ENCODE measurements around the gene LRRC8B. TPM values are rescaled to one million over a fixed set of nuclear protein-coding genes. Genes with fewer than 3 reads are reported as not detected.
"Not testable (repeated sequence)": the region's sequence is repeated elsewhere in the genome, so short reads cannot be mapped to it uniquely, and the experiment has no call there.

The LRRC8B gene
- total RNA-seq, 1 donor from 2014 or later: 21.0 TPM

GRCh38 chr1:89581859-89582258 is 57.2 kb downstream of the LRRC8B start:
- DNase-seq (ENCODE audit: low spot score): no peak

GRCh38 chr1:89582571-89582970 is 57.9 kb downstream of the LRRC8B start:
- no peak for DNase-seq (ENCODE audit: low spot score)

GRCh38 chr1:89584211-89584610 is 59.6 kb downstream of the LRRC8B start:
- no peak for DNase-seq (ENCODE audit: low spot score)

GRCh38 chr1:89584781-89585180 is 60.2 kb downstream of the LRRC8B start:
- DNase-seq (ENCODE audit: low spot score): no peak

GRCh38 chr1:89587729-89588161 is 63.1 kb downstream of the LRRC8B start:
- peak; percentile 37 for DNase-seq (ENCODE audit: low spot score)

GRCh38 chr1:89588480-89588879 is 63.9 kb downstream of the LRRC8B start:
- DNase-seq (ENCODE audit: low spot score): no peak

GRCh38 chr1:89589515-89589914 is 64.9 kb downstream of the LRRC8B start:
- no peak for DNase-seq (ENCODE audit: low spot score)

- no peak for DNase-seq (ENCODE audit: low spot score)
Measured at GRCh38 chr1:89590341-89591080, 65.9 kb downstream of the LRRC8B start.

GRCh38 chr1:89592861-89593302 is 68.3 kb downstream of the LRRC8B start:
- DNase-seq (ENCODE audit: low spot score): not testable (repeated sequence)

GRCh38 chr1:89594096-89594740 is 69.6 kb downstream of the LRRC8B start:
- no peak for DNase-seq (ENCODE audit: low spot score)

- DNase-seq (ENCODE audit: low spot score): no peak
Measured at GRCh38 chr1:89596698-89597097, 72.1 kb downstream of the LRRC8B start.

GRCh38 chr1:89598450-89599331 is 74.1 kb downstream of the LRRC8B start:
- DNase-seq (ENCODE audit: low spot score): no peak

GRCh38 chr1:89599332-89599630 is 74.7 kb downstream of the LRRC8B start:
- DNase-seq (ENCODE audit: low spot score): no peak

GRCh38 chr1:89600451-89601224 is 76.0 kb downstream of the LRRC8B start:
- DNase-seq (ENCODE audit: low spot score): no peak

GRCh38 chr1:89602871-89603404 is 78.3 kb downstream of the LRRC8B start:
- DNase-seq (ENCODE audit: low spot score): no peak

GRCh38 chr1:89603651-89604413 is 79.2 kb downstream of the LRRC8B start:
- no peak for DNase-seq (ENCODE audit: low spot score)

GRCh38 chr1:89604414-89604735 is 79.7 kb downstream of the LRRC8B start:
- DNase-seq (ENCODE audit: low spot score): no peak

- no peak for DNase-seq (ENCODE audit: low spot score)
Measured at GRCh38 chr1:89605692-89606091, 81.1 kb downstream of the LRRC8B start.

- no peak for DNase-seq (ENCODE audit: low spot score)
Measured at GRCh38 chr1:89606227-89606980, 81.8 kb downstream of the LRRC8B start.

- no peak for DNase-seq (ENCODE audit: low spot score)
Measured at GRCh38 chr1:89607156-89607555, 82.5 kb downstream of the LRRC8B start.

Data from mucosa of gallbladder (tissue), 1 donor.